Lung (tissue), 13 donors: ENCODE measurements around the gene SEC24A. TPM values are rescaled to one million over a fixed set of nuclear protein-coding genes. Genes with fewer than 3 reads are reported as not detected.

ENCODE experiments used
- ATAC-seq: fragments of 200-7000 bp; cut with Tn5 transposase; one replicate; pipeline ENCODE4 v1.9.1; 2020; ENCODE audit warnings: moderate number of reproducible peaks; ENCODE audit not compliant: insufficient read depth, low FRiP score
- DNase-seq, 3 donors: peaks; one replicate each; pipeline ENCODE4 v3.0.0-alpha.2; 2013 to 2017
- H3K27ac ChIP-seq, 2 donors: one replicate each; pipeline ENCODE4 v1.5.1; 2013; ENCODE audit warnings: mild to moderate bottlenecking in 2 of 2, moderate library complexity in 2 of 2, control low read depth in 1 of 2, inconsistent platforms in 1 of 2, low read depth in 1 of 2, low read length in 1 of 2
- H3K27me3 ChIP-seq, 3 donors: one replicate each; pipeline ENCODE4 v1.5.1; 2013; ENCODE audit warnings: low read length in 2 of 3; ENCODE audit not compliant: control insufficient read depth in 3 of 3, insufficient read depth in 3 of 3
- H3K36me3 ChIP-seq, 4 donors: one replicate each; pipeline ENCODE4 v1.5.1; 2013; ENCODE audit warnings: low read length in 4 of 4, mild to moderate bottlenecking in 1 of 4, moderate library complexity in 1 of 4; ENCODE audit not compliant: control insufficient read depth in 4 of 4, insufficient read depth in 4 of 4
- H3K4me1 ChIP-seq, 5 donors: one replicate each; pipeline ENCODE4 v1.5.1; 2013; ENCODE audit warnings: low read length in 5 of 5, mild to moderate bottlenecking in 2 of 5, moderate library complexity in 1 of 5; ENCODE audit not compliant: control insufficient read depth in 5 of 5, insufficient read depth in 5 of 5
- H3K4me3 ChIP-seq: one replicate; pipeline ENCODE4 v1.5.1; 2013; ENCODE audit warnings: mild to moderate bottlenecking, control low read depth, moderate library complexity
- H3K9ac ChIP-seq, 2 donors: one replicate each; pipeline ENCODE4 v1.5.1; 2013; ENCODE audit warnings: low read length in 2 of 2, control low read depth in 1 of 2; ENCODE audit not compliant: insufficient read depth in 1 of 2
- H3K9me3 ChIP-seq, 4 donors: one replicate each; pipeline ENCODE4 v1.5.1; 2013; ENCODE audit warnings: low read length in 3 of 4, mild to moderate bottlenecking in 1 of 4, moderate library complexity in 1 of 4; ENCODE audit not compliant: control insufficient read depth in 4 of 4, insufficient read depth in 3 of 4
- CTCF ChIP-seq: IDR thresholded peaks from 2 replicates; pipeline ENCODE4 v1.5.1; 2012; ENCODE audit warnings: mild to moderate bottlenecking; ENCODE audit errors: control extremely low read depth, extremely low read depth
- WGBS, 2 donors: extraction: QIAGEN DNeasy Blood & Tissue Kit; methylation state at CpG; one replicate each; pipeline ENCODE4 v1.1.7; 2013; 5-methylcytosine and 5-hydroxymethylcytosine counted together
- polyA plus RNA-seq, 2 donors: library from polyadenylated mRNA; stranded (reverse); fragments of 200-250 nt; gene quantifications; one replicate each; pipeline ENCODE4 v1.2.1, GENCODE V29; 2013
- small RNA-seq: library from RNA; depleted of rRNA; stranded (forward); fragments of <200 nt; gene quantifications from one replicate; pipeline ENCODE3, GENCODE V24; 2014; ENCODE audit warnings: low replicate concordance
- total RNA-seq, 2 donors: library from RNA; depleted of rRNA in 1 of 2; stranded (reverse); fragments of >200 nt in 1 of 2; gene quantifications; one replicate each; pipeline ENCODE4 v1.2.1, GENCODE V29; 2014 to 2021
- donor health status: control.
- donor health status: control.
- donor health status: Bipolar disorder and iron deficiency.
- donor health status: healthy.
- donor health status: DM: yes; HTN: yes; CAD: no.

SEC24A gene
- total and polyA plus RNA-seq, 4 donors, result 3.3 to 23.8 (median 14.8) TPM

GRCh38 chr5:134769206-134769605, 120.6 kb downstream of the SEC24A start:
- H3K27ac ChIP-seq, result no peak overlapping the region
- no peak overlapping the region for H3K9ac ChIP-seq
- H3K27me3 ChIP-seq, result no peaks in the 10 kb centered on the region
- TF ChIP-seq CTCF, result no peak
- peak in 1 of 3 donors; percentile 4 for DNase-seq
- no peaks in the 10 kb centered on the region for H3K4me1 ChIP-seq
- WGBS, 2 donors, result 45 to 69% methylated on average over 4 of the region's 4 CpGs
- ATAC-seq, result no peak
- H3K4me3 ChIP-seq, result no peak overlapping the region
- no peaks in the 10 kb centered on the region for H3K9me3 ChIP-seq
- H3K36me3 ChIP-seq, result peaks cover 33 to 38% (median 35%) of the 10 kb centered on the region in 4 donors

GRCh38 chr5:134772461-134773125, 124.0 kb downstream of the SEC24A start:
- TF ChIP-seq CTCF, result no peak
- Histone ChIP-seq H3K27ac (no peak overlapping the region), H3K4me3 (no peak overlapping the region), H3K36me3 (peaks cover 27 to 34% (median 28%) of the 10 kb centered on the region in 4 donors), H3K27me3 (no peaks in the 10 kb centered on the region), H3K9ac (no peak overlapping the region), H3K9me3 (no peaks in the 10 kb centered on the region), H3K4me1 (no peaks in the 10 kb centered on the region)
- ATAC-seq, result no peak
- DNase-seq, result no peak
- WGBS, 2 donors, result 80 to 90% methylated on average over 10 of the region's 10 CpGs

DNA sequence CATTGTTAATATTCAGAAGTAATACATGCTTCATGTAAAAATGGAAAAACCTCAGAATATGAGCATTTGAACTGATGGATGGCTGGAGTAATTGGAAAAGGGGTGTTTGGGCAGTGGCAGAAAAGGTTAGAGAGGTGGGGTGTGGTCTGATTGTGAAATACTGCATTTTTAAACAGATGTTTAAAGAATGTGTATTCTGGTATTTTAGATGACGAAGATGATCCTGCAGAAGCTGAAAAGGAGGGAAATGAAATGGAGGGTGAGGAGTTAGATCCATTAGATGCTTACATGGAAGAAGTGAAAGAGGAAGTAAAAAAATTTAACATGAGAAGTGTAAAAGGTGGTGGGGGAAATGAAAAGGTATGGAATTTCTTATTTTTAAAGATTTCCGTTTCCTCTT, 128.8 kb downstream of the SEC24A start:
- H3K27me3 ChIP-seq, result no peaks in the 10 kb centered on the region
- peaks cover 24 to 46% (median 34%) of the 10 kb centered on the region in 4 donors for H3K36me3 ChIP-seq
- H3K9me3 ChIP-seq, result no peaks in the 10 kb centered on the region
- H3K4me3 ChIP-seq, result no peak overlapping the region
- no peak overlapping the region for H3K27ac ChIP-seq
- 45 to 74% methylated on average over 2 of the region's 2 CpGs for WGBS, 2 donors
- no peak for TF ChIP-seq CTCF
- H3K4me1 ChIP-seq, result no peaks in the 10 kb centered on the region
- H3K9ac ChIP-seq, result no peak overlapping the region
- ATAC-seq (no peak), DNase-seq (no peak)

Small RNA genes within 50 kb of the gene (small RNA-seq; reads per million reads assigned to genes)
- gene RNU6-1164P (not detected), gene RNU6-1311P (not detected), gene RNU6-757P (not detected)

Other genes starting within 250 kb of the SEC24A start
- 10 to 100 TPM; 10.9 to 22.1 TPM for gene CDKN2AIPNL, start 236.9 kb upstream of the SEC24A start, total RNA-seq
- gene CDKN2AIPNL, start 236.9 kb upstream of the SEC24A start, polyA plus RNA-seq, result 10 to 100 TPM; 16.0 to 43.2 TPM
- 10 to 100 TPM; 24.4 to 53.5 TPM for gene JADE2, start 123.1 kb upstream of the SEC24A start, total RNA-seq
- gene JADE2, start 123.1 kb upstream of the SEC24A start, polyA plus RNA-seq, result 10 to 100 TPM; 12.4 to 16.3 TPM
- 10 to 100 TPM; 44.1 to 58.8 TPM for gene SAR1B, start 16.0 kb upstream of the SEC24A start, total RNA-seq
- gene SAR1B, start 16.0 kb upstream of the SEC24A start, polyA plus RNA-seq, result 10 to 100 TPM; 21.5 to 37.0 TPM
- 10 to 100 TPM; 20.4 to 27.5 TPM for gene CAMLG, start 89.8 kb downstream of the SEC24A start, total RNA-seq
- 10 to 100 TPM; 17.1 to 48.2 TPM for gene CAMLG, start 89.8 kb downstream of the SEC24A start, polyA plus RNA-seq
- gene DDX46, start 110.0 kb downstream of the SEC24A start, total RNA-seq, result 10 to 100 TPM; 40.5 to 73.8 TPM
- gene DDX46, start 110.0 kb downstream of the SEC24A start, polyA plus RNA-seq, result 10 to 100 TPM; 21.8 to 22.5 TPM
- 10 to 100 TPM; 39.1 to 68.8 TPM for gene C5orf24, start 197.2 kb downstream of the SEC24A start, total RNA-seq
- gene C5orf24, start 197.2 kb downstream of the SEC24A start, polyA plus RNA-seq, result 10 to 100 TPM; 19.6 to 20.3 TPM
- 10 to 100 TPM; 50.2 to 91.9 TPM for gene TXNDC15, start 225.6 kb downstream of the SEC24A start, total RNA-seq
- gene TXNDC15, start 225.6 kb downstream of the SEC24A start, polyA plus RNA-seq, result 10 to 100 TPM; 58.5 to 88.2 TPM